Lower leg skin (tissue), 4 donors: ENCODE results near the gene UNC13C. TPM values are rescaled to one million over a fixed set of nuclear protein-coding genes. Genes with fewer than 3 reads are reported as not detected.

ENCODE experiments used
- DNase-seq, 2 donors: peaks; one replicate each; pipeline ENCODE4 v3.0.0-alpha.2; 2019; ENCODE audit warnings: low spot score in 2 of 2
- H3K4me3 ChIP-seq: fragments of 200-600 bp; sonication (generic); 2 replicates; pipeline ENCODE4 v1.5.1; 2017; ENCODE audit warnings: mild to moderate bottlenecking, low read depth; ENCODE audit not compliant: poor library complexity, severe bottlenecking
- CTCF ChIP-seq, 3 donors: fragments of 450-650 bp; IDR thresholded peaks; one replicate each; pipeline ENCODE4 v1.5.1; 2016; ENCODE audit warnings: antibody characterized with exemption in 3 of 3, mild to moderate bottlenecking in 3 of 3, moderate library complexity in 2 of 3
- POLR2A ChIP-seq, 2 donors: fragments of 450-650 bp; IDR thresholded peaks; one replicate each; pipeline ENCODE4 v1.6.1; 2016 to 2017; ENCODE audit warnings: antibody characterized with exemption in 2 of 2, mild to moderate bottlenecking in 1 of 2, moderate library complexity in 1 of 2
- WGBS, 2 donors: methylation state at CpG; one replicate each; pipeline ENCODE4 v1.1.5; 2018; 5-methylcytosine and 5-hydroxymethylcytosine counted together
- intact Hi-C: fragments of 100-400 bp; cut with DNase I; formaldehyde crosslinking; loops from one replicate; pipeline ENCODE4 v1.15.0; 2023; ENCODE audit warnings: low total_unique reads
- total RNA-seq, 4 donors: library from RNA; depleted of rRNA; stranded (reverse); fragments of >200 nt; gene quantifications; one replicate each; pipeline ENCODE4 v1.1.0, GENCODE V29; 2016

The UNC13C gene
- total RNA-seq, 4 donors from 2014 or later: 0.08 to 0.84 (median 0.18) TPM

GRCh38 chr15:53980021-53980420 lies 1.8 kb downstream of the UNC13C start:
- intact Hi-C loops: no loop called here
- WGBS, 2 donors: 82 to 85% methylated on average over 2 of the region's 2 CpGs
- TF ChIP-seq POLR2A (IDR thresholded peaks at IDR 0.05) (no peak), CTCF (IDR thresholded peaks at IDR 0.05) (no peak)
- DNase-seq: no peak
- H3K4me3 ChIP-seq: no peak overlapping the region

- no peak overlapping the region for H3K4me3 ChIP-seq
- TF ChIP-seq POLR2A (IDR thresholded peaks at IDR 0.05): no peak
- no peak for TF ChIP-seq CTCF (IDR thresholded peaks at IDR 0.05)
- DNase-seq: no peak
- 48 to 51% methylated on average over 4 of the region's 4 CpGs for WGBS, 2 donors
- intact Hi-C loops: no loop called here
Measured at GRCh38 chr15:53982071-53982680, 3.9 kb downstream of the UNC13C start.

- intact Hi-C loops: no loop called here
- no peak overlapping the region for H3K4me3 ChIP-seq
- no peak for DNase-seq
- WGBS, 2 donors: 82 to 87% methylated on average over 1 of the region's 1 CpG
- TF ChIP-seq CTCF (IDR thresholded peaks at IDR 0.05) (no peak), POLR2A (IDR thresholded peaks at IDR 0.05) (no peak)
Measured at GRCh38 chr15:53982876-53983275, 4.6 kb downstream of the UNC13C start.

- DNase-seq: no peak
- no peak overlapping the region for H3K4me3 ChIP-seq
- WGBS, 2 donors: 63 to 73% methylated on average over 1 of the region's 1 CpG
- intact Hi-C loops: no loop called here
- TF ChIP-seq CTCF (IDR thresholded peaks at IDR 0.05) (no peak), POLR2A (IDR thresholded peaks at IDR 0.05) (no peak)
Measured at GRCh38 chr15:53984221-53984620, 6.0 kb downstream of the UNC13C start.

DNA sequence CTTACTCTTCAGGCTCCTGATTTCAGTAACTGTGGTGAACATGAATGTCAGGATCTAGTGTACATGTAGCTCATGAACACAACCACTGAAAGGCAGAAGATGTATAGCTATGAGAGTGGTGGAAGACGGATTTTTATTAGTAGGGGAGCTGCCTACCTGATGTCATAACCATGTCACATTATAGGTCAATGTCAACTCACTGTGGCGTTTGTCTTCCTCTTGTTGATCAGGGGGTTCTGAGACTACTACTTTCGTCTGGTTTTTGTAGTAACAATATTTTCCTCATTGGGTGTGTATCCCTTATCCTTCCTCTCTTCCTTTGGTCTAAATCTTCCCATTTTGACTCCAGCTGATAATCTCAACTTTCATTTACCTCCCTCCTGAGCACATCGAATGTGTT lies 7.3 kb downstream of the UNC13C start:
- intact Hi-C loops: no loop called here
- DNase-seq: no peak
- WGBS, 2 donors: 80 to 85% methylated on average over 4 of the region's 4 CpGs
- TF ChIP-seq POLR2A (IDR thresholded peaks at IDR 0.05): no peak
- TF ChIP-seq CTCF (IDR thresholded peaks at IDR 0.05): no peak
- H3K4me3 ChIP-seq: no peak overlapping the region

DNA sequence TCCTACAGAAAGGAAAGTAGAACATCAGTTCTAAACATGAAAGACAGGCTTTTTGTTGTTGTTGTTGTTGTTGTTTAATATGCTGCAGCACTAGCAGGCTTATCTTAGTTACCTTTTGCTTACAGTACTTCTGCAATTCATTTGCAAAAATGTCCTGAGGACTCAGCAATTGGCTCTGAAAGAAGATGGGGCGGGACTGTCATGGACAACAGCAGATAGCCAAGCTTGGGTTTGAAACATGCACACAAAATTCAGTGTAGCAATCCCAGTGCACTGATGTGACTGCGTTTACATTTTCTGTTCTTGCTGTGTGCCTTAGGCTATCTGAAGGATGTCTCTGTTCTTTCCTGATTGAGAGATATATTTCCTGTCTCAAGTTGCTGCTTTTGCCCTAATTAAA lies 9.2 kb downstream of the UNC13C start:
- TF ChIP-seq CTCF (IDR thresholded peaks at IDR 0.05) (no peak), POLR2A (IDR thresholded peaks at IDR 0.05) (no peak)
- H3K4me3 ChIP-seq: no peak overlapping the region
- intact Hi-C loops: no loop called here

More for the DNA sequence above, 9.2 kb downstream of the UNC13C start:
- no peak for DNase-seq
- WGBS, 2 donors: 78 to 81% methylated on average over 2 of the region's 2 CpGs
